Measurements from ENCODE around the gene CSRP2. TPM values are rescaled to one million over a fixed set of nuclear protein-coding genes. Genes with fewer than 3 reads are reported as not detected.

CSRP2 gene
- total and polyA plus RNA-seq, 2 of the 13 experiments (the other 11 are each of a cell fraction or from before 2014, with no cell fraction given), result 7.2 to 8.0 TPM

DNA sequence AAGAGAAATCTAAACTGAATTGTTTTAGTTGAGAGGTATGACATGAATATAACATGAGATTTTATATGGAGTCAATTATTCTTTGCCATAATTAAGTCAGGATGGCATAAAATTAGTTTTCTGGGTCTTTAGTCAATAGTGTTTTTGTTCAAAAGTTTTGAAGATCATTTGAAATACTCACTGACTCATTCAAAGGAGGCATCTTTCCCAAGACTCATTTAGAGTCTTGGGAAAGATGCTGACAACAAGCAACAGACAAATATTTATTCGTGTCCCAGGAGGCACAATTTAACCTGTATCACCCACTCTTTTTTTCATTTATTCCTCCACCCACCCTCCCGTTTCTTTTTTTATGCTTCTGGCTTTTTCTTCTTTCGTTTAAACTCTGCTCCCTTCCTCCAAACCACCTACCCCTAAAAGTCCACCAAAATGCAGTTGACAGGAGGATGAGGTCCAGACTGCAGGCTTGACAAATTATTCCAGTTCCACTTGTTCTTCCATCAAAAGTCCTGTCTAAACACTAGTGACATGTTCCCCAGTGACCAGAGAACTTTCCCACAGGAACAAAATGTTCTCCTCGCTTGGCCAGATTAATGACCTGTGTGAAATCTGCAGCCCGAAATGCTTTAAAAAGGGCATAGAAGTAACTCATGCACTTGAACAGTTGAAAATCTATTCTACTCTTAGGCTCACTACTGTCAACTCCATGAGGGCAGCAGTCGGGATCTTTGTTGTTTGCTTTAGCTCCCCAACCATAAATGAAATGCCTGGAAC lies 43.3 kb upstream of the CSRP2 start:
- Histone ChIP-seq H2AFZ (ENCODE audit: low read length) (no peak overlapping the region), H3K27me3 (ENCODE audit: control insufficient read depth in 1 of 2, insufficient read depth in 2 of 2, low read length in 2 of 2) (peaks cover 0 to 1% of the 10 kb centered on the region in 2 experiments; a peak in 1 of 5 replicates), H3K27ac (ENCODE audit: extremely low read length, insufficient read depth, low read length) (no peak overlapping the region), H3K9me3 (ENCODE audit: low read length) (no peaks in the 10 kb centered on the region), H4K20me1 (ENCODE audit: insufficient read depth, low read length) (no peaks in the 10 kb centered on the region), H3K79me2 (ENCODE audit: insufficient read depth, low read length) (no peaks in the 10 kb centered on the region), H3K9ac (ENCODE audit: insufficient read depth, low read depth, low read length) (no peak overlapping the region), H3K4me1 (ENCODE audit: insufficient read depth, low read length) (no peaks in the 10 kb centered on the region), H3K4me2 (ENCODE audit: low read depth, low read length) (no peak overlapping the region), H3K4me3 (replicated peaks in 1 of 3; ENCODE audit: insufficient read depth in 1 of 3, low read depth in 2 of 3, low read length in 3 of 3) (no peak overlapping the region), H3K36me3 (replicated peaks in 1 of 2; ENCODE audit: control insufficient read depth in 1 of 2, insufficient read depth in 2 of 2, low read length in 2 of 2) (no peaks in the 10 kb centered on the region)
- TF ChIP-seq ZNF33B (CRISPR knock-in tag; IDR thresholded peaks at IDR 0.05) (no peak), ZKSCAN8 (CRISPR knock-in tag; IDR thresholded peaks at IDR 0.05; ENCODE audit: borderline replicate concordance) (no peak), NFE2L2 (IDR thresholded peaks at IDR 0.05; ENCODE audit: low read length) (no peak), ZNF382 (CRISPR knock-in tag; IDR thresholded peaks at IDR 0.05; ENCODE audit: borderline replicate concordance) (no peak), ZNF572 (CRISPR knock-in tag; IDR thresholded peaks at IDR 0.05) (no peak), BCL6 (CRISPR knock-in tag; IDR thresholded peaks at IDR 0.05) (no peak), CBFB (CRISPR knock-in tag; IDR thresholded peaks at IDR 0.05) (no peak)
- TF ChIP-seq, protein P1, sequence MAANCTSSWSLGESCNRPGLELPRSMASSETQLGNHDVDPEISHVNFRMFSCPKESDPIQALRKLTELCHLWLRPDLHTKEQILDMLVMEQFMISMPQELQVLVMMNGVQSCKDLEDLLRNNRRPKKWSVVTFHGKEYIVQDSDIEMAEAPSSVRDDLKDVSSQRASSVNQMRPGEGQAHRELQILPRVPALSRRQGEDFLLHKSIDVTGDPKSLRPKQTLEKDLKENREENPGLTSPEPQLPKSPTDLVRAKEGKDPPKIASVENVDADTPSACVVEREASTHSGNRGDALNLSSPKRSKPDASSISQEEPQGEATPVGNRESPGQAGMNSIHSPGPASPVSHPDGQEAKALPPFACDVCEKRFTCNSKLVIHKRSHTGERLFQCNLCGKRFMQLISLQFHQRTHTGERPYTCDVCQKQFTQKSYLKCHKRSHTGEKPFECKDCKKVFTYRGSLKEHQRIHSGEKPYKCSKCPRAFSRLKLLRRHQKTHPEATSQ (CRISPR knock-in tag; IDR thresholded peaks at IDR 0.05; ENCODE audit: borderline replicate concordance), result no peak
- TF ChIP-seq, protein P2, sequence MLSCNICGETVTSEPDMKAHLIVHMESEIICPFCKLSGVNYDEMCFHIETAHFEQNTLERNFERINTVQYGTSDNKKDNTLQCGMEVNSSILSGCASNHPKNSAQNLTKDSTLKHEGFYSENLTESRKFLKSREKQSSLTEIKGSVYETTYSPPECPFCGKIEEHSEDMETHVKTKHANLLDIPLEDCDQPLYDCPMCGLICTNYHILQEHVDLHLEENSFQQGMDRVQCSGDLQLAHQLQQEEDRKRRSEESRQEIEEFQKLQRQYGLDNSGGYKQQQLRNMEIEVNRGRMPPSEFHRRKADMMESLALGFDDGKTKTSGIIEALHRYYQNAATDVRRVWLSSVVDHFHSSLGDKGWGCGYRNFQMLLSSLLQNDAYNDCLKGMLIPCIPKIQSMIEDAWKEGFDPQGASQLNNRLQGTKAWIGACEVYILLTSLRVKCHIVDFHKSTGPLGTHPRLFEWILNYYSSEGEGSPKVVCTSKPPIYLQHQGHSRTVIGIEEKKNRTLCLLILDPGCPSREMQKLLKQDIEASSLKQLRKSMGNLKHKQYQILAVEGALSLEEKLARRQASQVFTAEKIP (CRISPR knock-in tag; IDR thresholded peaks at IDR 0.05; ENCODE audit: borderline replicate concordance), result no peak
- TF ChIP-seq, protein P3, sequence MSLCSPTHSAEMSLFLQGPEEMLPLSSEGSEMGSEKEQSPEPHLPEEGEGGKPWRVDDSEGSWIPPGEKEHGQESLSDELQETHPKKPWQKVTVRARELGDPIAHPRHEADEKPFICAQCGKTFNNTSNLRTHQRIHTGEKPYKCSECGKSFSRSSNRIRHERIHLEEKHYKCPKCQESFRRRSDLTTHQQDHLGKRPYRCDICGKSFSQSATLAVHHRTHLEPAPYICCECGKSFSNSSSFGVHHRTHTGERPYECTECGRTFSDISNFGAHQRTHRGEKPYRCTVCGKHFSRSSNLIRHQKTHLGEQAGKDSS (CRISPR knock-in tag; IDR thresholded peaks at IDR 0.05; ENCODE audit: borderline replicate concordance, low read depth), result no peak
- POLR2A ChIA-PET, result no interaction called here
- 11% methylated on average over 6 of the region's 6 CpGs for WGBS (ENCODE audit: low lambda C conversion rate)
- CTCF ChIA-PET (ENCODE audit: low intra/inter-chr PET ratio, low total read pairs), result no interaction called here
- no peak for FAIRE-seq
- no peak for ATAC-seq
- no TSS peak for BruUV-seq (replicated peaks)
- DNase-seq (ENCODE audit: low spot score), result no peak
- in situ Hi-C loops (cut with HindIII; ENCODE audit: extremely low pct_ligation_motif_present, low pct_unique_long_range_greater_than_20kb), result no loop called here
- intact Hi-C loops (cut with micrococcal nuclease; ENCODE audit: unreplicated experiment), result no loop called here

Measured in HepG2 (cell line).